HCT116 (cell line): ENCODE data around the gene MTMR1. TPM values are rescaled to one million over a fixed set of nuclear protein-coding genes. Genes with fewer than 3 reads are reported as not detected.

Experiments used
- ATAC-seq: fragments of 200-7000 bp; cut with Tn5 transposase; 2 replicates; pipeline ENCODE4 v1.9.1; 2020; ENCODE audit warnings: mild to moderate bottlenecking, moderate library complexity
- BruUV-seq: library from RNA; stranded (reverse); fragments of 400-500 nt; replicated peaks from 2 replicates; lab custom pipeline; 2021; lab: Mats Ljungman, UMichigan
- CTCF ChIA-PET: fragments of 300-600 bp; sonication (Branson Sonifier 250); formaldehyde crosslinking; loops from one replicate; lab custom pipeline; 2021; ENCODE audit warnings: antibody characterized with exemption; lab: Charles Lee
- POLR2A ChIA-PET: fragments of 300-600, 350-600 bp; sonication (Branson Sonifier 250); formaldehyde crosslinking; loops from one replicate; lab custom pipeline; 2021; ENCODE audit warnings: antibody characterized with exemption; lab: Charles Lee
- RAD21 ChIA-PET, 2 experiments: fragments of 300-600 bp; sonication (Branson Sonifier 250); formaldehyde crosslinking; loops; one replicate each; lab custom pipeline; 2023; ENCODE audit warnings: low total read pairs in 2 of 2; ENCODE audit not compliant: uncharacterized antibody in 2 of 2, unreplicated experiment in 2 of 2, low non-redundant PET in 1 of 2; lab: Charles Lee
- DNase-seq: peaks from one replicate; pipeline ENCODE4 v3.0.0-alpha.2; 2010; ENCODE audit warnings: low read depth, low spot score
- H2AFZ ChIP-seq: fragments of 200-600 bp; shearing (Covaris generic), sonication (generic); 2 replicates; pipeline ENCODE4 v1.6.1; 2017; ENCODE audit warnings: low read depth, mixed run types, mixed read lengths, antibody characterized with exemption, low read length; ENCODE audit not compliant: poor library complexity, severe bottlenecking
- H3K27ac ChIP-seq: 2 replicates; pipeline ENCODE4 v1.5.1; 2012; ENCODE audit warnings: low read depth, low read length
- H3K27me3 ChIP-seq: fragments of 200-600 bp; sonication (generic); 2 replicates; pipeline ENCODE4 v1.6.1; 2016; ENCODE audit warnings: mixed run types, low read length, mixed read lengths; ENCODE audit not compliant: insufficient read depth
- H3K36me3 ChIP-seq, 2 experiments: fragments of 200-500 bp in 1 of 2; fragments of 200-600 bp in 1 of 2; sonication (Bioruptor generic) in 1 of 2; sonication (generic) in 1 of 2; 2 replicates each; pipeline versions ENCODE4 v1.5.1 to v1.6.1; 2014 to 2016; ENCODE audit warnings: low read length in 2 of 2, inconsistent platforms in 1 of 2, mixed read lengths in 1 of 2, mixed run types in 1 of 2; ENCODE audit not compliant: insufficient read depth in 2 of 2, control insufficient read depth in 1 of 2
- H3K4me1 ChIP-seq, 2 experiments: fragments of 200-600 bp in 1 of 2; sonication (generic) in 1 of 2; 2 replicates each; pipeline versions ENCODE4 v1.5.1 to v1.6.1; 2012 to 2017; ENCODE audit warnings: low read length in 2 of 2, inconsistent platforms in 1 of 2, mild to moderate bottlenecking in 1 of 2, mixed read lengths in 1 of 2, mixed run types in 1 of 2, moderate library complexity in 1 of 2; ENCODE audit not compliant: insufficient read depth in 2 of 2, control insufficient read depth in 1 of 2
- H3K4me2 ChIP-seq: fragments of 200-600 bp; sonication (generic); 2 replicates; pipeline ENCODE4 v1.6.1; 2017; ENCODE audit warnings: mixed run types, low read length, mixed read lengths
- H3K4me3 ChIP-seq, 2 experiments: fragments of 200-600 bp in 1 of 2; sonication (generic) in 1 of 2; replicated peaks in 1 of 2; 2 replicates each; pipeline ENCODE4 v1.5.1; 2011 to 2016; ENCODE audit warnings: low read length in 2 of 2, control low read depth in 1 of 2, low read depth in 1 of 2, mild to moderate bottlenecking in 1 of 2, mixed read lengths in 1 of 2, mixed run types in 1 of 2
- H3K79me2 ChIP-seq: fragments of 200-600 bp; sonication (generic); 2 replicates; pipeline ENCODE4 v1.6.1; 2017; ENCODE audit warnings: mild to moderate bottlenecking, mixed run types, low read length, moderate library complexity, mixed read lengths; ENCODE audit not compliant: insufficient read depth
- H3K9ac ChIP-seq: fragments of 200-600 bp; sonication (generic); 2 replicates; pipeline ENCODE4 v1.6.1; 2016; ENCODE audit warnings: low read length, mixed read lengths
- H3K9me2 ChIP-seq: fragments of 200-600 bp; sonication (generic), shearing (Covaris generic); 2 replicates; pipeline ENCODE4 v1.6.1; 2017; ENCODE audit warnings: mixed run types, mild to moderate bottlenecking, moderate library complexity; ENCODE audit not compliant: insufficient read depth
- H3K9me3 ChIP-seq, 2 experiments: fragments of 200-500 bp in 1 of 2; fragments of 200-600 bp in 1 of 2; sonication (Bioruptor generic) in 1 of 2; sonication (generic) in 1 of 2; 2 replicates each; pipeline ENCODE4 v1.6.1; 2014 to 2017; ENCODE audit warnings: low read length in 2 of 2, mixed read lengths in 2 of 2, inconsistent platforms in 1 of 2, low read depth in 1 of 2, mild to moderate bottlenecking in 1 of 2, mixed run types in 1 of 2, moderate library complexity in 1 of 2; ENCODE audit not compliant: control insufficient read depth in 1 of 2, insufficient read depth in 1 of 2
- H4K20me1 ChIP-seq: fragments of 200-600 bp; sonication (generic), shearing (Covaris generic); 2 replicates; pipeline ENCODE4 v1.6.1; 2017; ENCODE audit warnings: mixed run types, mild to moderate bottlenecking, moderate library complexity; ENCODE audit not compliant: insufficient read depth
- EZH2phosphoT487 ChIP-seq: fragments of 200-600 bp; IDR thresholded peaks from 2 replicates; pipeline ENCODE4 v1.6.1; 2018; ENCODE audit warnings: antibody characterized with exemption, borderline replicate concordance
- JUND ChIP-seq: IDR thresholded peaks from 2 replicates; pipeline ENCODE4 v1.6.1; 2012
- RAD21 ChIP-seq: IDR thresholded peaks from 2 replicates; pipeline ENCODE4 v1.6.1; 2012; ENCODE audit warnings: low read depth, mild to moderate bottlenecking
- SIN3A ChIP-seq: IDR thresholded peaks from 2 replicates; pipeline ENCODE4 v1.6.1; 2012; ENCODE audit warnings: low read depth
- SP1 ChIP-seq: IDR thresholded peaks from 2 replicates; pipeline ENCODE4 v1.6.1; 2012; ENCODE audit warnings: low read depth
- TCF7L2 ChIP-seq: IDR thresholded peaks from 2 replicates; pipeline ENCODE4 v1.7.0; 2011; ENCODE audit warnings: borderline replicate concordance, inconsistent platforms; ENCODE audit not compliant: insufficient read depth, insufficient read length; ENCODE audit errors: extremely low read depth
- ZFX ChIP-seq: fragments of 450-650 bp; IDR thresholded peaks from 2 replicates; pipeline ENCODE4 v1.6.1; 2017
- intact Hi-C: fragments of 100-400 bp; cut with micrococcal nuclease; formaldehyde crosslinking; loops from 2 replicates; pipeline ENCODE4 v1.10.0; 2022
- total RNA-seq: library from RNA; stranded (reverse); gene quantifications from one replicate; pipeline ENCODE4 v1.2.1, GENCODE V29; 2021; ENCODE audit not compliant: unreplicated experiment
- TF ChIP-seq, protein P1 (sequence below): IDR thresholded peaks from 2 replicates; pipeline ENCODE4 v1.6.1; 2011; ENCODE audit warnings: mild to moderate bottlenecking, low read length, moderate library complexity; ENCODE audit not compliant: insufficient replicate concordance; ENCODE audit errors: extremely low read depth
- TF ChIP-seq, protein P2 (sequence below): IDR thresholded peaks from 2 replicates; pipeline ENCODE4 v1.6.1; 2012; ENCODE audit warnings: low read depth
- TF ChIP-seq, protein P3 (sequence below): IDR thresholded peaks from 2 replicates; pipeline ENCODE4 v1.6.1; 2012
- TF ChIP-seq, protein P4 (sequence below), 3 experiments: fragments of 200-600 bp in 1 of 3; sonication (generic) in 1 of 3; IDR thresholded peaks in 2 of 3; conservative IDR thresholded peaks in 1 of 3; 2 replicates each; pipeline ENCODE4 v1.5.1; 2012 to 2017; ENCODE audit warnings: low read depth in 2 of 3, low read length in 2 of 3, antibody characterized with exemption in 1 of 3, borderline replicate concordance in 1 of 3, control low read depth in 1 of 3, mild to moderate bottlenecking in 1 of 3, mixed read lengths in 1 of 3, mixed run types in 1 of 3, moderate library complexity in 1 of 3; ENCODE audit not compliant: insufficient read depth in 1 of 3

MTMR1 gene
- total RNA-seq, 1 experiment from 2014 or later = 20.0 TPM

DNA sequence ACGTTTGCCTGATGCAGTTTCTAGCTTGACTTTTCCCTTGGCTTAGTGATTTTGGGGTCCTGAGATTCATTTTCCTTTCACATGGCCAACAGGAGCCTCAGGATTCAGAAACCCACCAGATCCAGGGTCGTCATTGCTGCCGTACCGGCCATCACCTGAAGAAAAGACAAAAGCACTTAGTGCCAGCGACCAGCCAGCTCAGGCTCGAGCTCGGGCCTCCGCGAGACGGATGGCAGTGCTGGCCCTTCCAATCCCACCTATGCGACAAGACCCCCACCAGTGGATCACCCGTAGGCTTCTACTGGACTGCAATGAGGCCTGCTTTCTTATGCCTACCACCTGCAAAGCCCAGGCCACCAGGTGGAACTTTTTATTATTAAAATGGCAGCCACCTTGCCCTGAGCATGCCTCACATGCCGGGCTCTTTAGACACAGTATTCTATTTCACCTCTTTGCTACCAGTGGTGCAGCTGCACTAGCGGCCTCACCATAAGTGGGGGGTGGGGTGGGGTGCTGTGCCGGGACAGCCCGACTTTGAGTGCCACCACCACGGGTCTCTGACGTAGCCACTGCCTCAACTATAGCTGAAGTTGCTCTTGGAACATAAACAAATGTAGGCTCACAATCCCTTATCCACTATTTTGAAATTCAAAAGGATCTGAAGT lies 84.3 kb downstream of the MTMR1 start (continued):
- TF ChIP-seq, protein P1, sequence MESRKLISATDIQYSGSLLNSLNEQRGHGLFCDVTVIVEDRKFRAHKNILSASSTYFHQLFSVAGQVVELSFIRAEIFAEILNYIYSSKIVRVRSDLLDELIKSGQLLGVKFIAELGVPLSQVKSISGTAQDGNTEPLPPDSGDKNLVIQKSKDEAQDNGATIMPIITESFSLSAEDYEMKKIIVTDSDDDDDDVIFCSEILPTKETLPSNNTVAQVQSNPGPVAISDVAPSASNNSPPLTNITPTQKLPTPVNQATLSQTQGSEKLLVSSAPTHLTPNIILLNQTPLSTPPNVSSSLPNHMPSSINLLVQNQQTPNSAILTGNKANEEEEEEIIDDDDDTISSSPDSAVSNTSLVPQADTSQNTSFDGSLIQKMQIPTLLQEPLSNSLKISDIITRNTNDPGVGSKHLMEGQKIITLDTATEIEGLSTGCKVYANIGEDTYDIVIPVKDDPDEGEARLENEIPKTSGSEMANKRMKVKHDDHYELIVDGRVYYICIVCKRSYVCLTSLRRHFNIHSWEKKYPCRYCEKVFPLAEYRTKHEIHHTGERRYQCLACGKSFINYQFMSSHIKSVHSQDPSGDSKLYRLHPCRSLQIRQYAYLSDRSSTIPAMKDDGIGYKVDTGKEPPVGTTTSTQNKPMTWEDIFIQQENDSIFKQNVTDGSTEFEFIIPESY = no peak
- no peak for TF ChIP-seq EZH2phosphoT487
- no peak for TF ChIP-seq RAD21
- TF ChIP-seq, protein P2, sequence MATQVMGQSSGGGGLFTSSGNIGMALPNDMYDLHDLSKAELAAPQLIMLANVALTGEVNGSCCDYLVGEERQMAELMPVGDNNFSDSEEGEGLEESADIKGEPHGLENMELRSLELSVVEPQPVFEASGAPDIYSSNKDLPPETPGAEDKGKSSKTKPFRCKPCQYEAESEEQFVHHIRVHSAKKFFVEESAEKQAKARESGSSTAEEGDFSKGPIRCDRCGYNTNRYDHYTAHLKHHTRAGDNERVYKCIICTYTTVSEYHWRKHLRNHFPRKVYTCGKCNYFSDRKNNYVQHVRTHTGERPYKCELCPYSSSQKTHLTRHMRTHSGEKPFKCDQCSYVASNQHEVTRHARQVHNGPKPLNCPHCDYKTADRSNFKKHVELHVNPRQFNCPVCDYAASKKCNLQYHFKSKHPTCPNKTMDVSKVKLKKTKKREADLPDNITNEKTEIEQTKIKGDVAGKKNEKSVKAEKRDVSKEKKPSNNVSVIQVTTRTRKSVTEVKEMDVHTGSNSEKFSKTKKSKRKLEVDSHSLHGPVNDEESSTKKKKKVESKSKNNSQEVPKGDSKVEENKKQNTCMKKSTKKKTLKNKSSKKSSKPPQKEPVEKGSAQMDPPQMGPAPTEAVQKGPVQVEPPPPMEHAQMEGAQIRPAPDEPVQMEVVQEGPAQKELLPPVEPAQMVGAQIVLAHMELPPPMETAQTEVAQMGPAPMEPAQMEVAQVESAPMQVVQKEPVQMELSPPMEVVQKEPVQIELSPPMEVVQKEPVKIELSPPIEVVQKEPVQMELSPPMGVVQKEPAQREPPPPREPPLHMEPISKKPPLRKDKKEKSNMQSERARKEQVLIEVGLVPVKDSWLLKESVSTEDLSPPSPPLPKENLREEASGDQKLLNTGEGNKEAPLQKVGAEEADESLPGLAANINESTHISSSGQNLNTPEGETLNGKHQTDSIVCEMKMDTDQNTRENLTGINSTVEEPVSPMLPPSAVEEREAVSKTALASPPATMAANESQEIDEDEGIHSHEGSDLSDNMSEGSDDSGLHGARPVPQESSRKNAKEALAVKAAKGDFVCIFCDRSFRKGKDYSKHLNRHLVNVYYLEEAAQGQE = no peak
- TF ChIP-seq SIN3A = no peak
- no peak for TF ChIP-seq JUND
- no peak for TF ChIP-seq SP1

DNA sequence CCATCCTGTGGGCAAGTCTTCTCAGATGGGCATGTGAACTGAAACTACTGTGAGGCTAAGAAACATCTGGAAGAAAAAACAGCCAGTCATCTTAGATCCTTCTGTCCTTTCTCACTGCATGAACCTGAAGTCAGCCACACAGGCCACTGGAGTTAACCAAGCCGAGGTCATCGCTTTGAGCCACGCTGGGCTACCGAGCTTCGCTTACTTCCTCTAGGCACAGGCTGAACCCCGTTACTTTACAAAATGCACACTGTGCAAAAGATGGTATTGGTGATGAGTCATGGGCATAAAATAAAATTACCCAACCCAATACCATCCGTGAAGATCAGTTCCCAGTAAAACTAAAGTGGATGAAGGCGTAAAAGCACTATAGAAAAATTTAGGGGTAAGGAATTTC lies 86.2 kb downstream of the MTMR1 start:
- BruUV-seq = no TSS peak
- ChIA-PET CTCF (no interaction called here), POLR2A (no interaction called here), RAD21 (no interaction called here)
- Histone ChIP-seq H3K9ac (no peak overlapping the region), H3K9me3 (no peaks in the 10 kb centered on the region), H3K4me2 (no peak overlapping the region), H4K20me1 (no peaks in the 10 kb centered on the region), H3K27me3 (no peaks in the 10 kb centered on the region), H3K9me2 (no peaks in the 10 kb centered on the region), H3K4me3 (no peak overlapping the region), H3K4me1 (no peaks in the 10 kb centered on the region), H3K36me3 (no peaks in the 10 kb centered on the region; a peak in 1 of 4 replicates), H3K79me2 (no peaks in the 10 kb centered on the region), H3K27ac (no peak overlapping the region), H2AFZ (no peak overlapping the region)
- ATAC-seq = no peak
- intact Hi-C loops = no loop called here
- no peak for DNase-seq
- TF ChIP-seq EZH2phosphoT487 (no peak), TCF7L2 (no peak), SP1 (no peak), ZFX (no peak)
- TF ChIP-seq, protein P2 = no peak
- TF ChIP-seq, protein P3, sequence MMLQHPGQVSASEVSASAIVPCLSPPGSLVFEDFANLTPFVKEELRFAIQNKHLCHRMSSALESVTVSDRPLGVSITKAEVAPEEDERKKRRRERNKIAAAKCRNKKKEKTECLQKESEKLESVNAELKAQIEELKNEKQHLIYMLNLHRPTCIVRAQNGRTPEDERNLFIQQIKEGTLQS = no peak
- TF ChIP-seq, protein P4, sequence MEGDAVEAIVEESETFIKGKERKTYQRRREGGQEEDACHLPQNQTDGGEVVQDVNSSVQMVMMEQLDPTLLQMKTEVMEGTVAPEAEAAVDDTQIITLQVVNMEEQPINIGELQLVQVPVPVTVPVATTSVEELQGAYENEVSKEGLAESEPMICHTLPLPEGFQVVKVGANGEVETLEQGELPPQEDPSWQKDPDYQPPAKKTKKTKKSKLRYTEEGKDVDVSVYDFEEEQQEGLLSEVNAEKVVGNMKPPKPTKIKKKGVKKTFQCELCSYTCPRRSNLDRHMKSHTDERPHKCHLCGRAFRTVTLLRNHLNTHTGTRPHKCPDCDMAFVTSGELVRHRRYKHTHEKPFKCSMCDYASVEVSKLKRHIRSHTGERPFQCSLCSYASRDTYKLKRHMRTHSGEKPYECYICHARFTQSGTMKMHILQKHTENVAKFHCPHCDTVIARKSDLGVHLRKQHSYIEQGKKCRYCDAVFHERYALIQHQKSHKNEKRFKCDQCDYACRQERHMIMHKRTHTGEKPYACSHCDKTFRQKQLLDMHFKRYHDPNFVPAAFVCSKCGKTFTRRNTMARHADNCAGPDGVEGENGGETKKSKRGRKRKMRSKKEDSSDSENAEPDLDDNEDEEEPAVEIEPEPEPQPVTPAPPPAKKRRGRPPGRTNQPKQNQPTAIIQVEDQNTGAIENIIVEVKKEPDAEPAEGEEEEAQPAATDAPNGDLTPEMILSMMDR (IDR thresholded peaks at IDR 0.05 in 2 of 3, conservative IDR thresholded peaks at IDR 0.05 in 1 of 3; ENCODE audit: borderline replicate concordance in 1 of 3, insufficient read depth in 1 of 3, low read depth in 2 of 3, low read length in 2 of 3) = no peak
